HepG2 (cell line): ENCODE results near the gene SLC45A1. TPM values are rescaled to one million over a fixed set of nuclear protein-coding genes. Genes with fewer than 3 reads are reported as not detected.

Source experiments
- ATAC-seq: fragments of 200-7000 bp; cut with Tn5 transposase; 3 replicates; pipeline ENCODE4 v1.9.1; 2020; ENCODE audit warnings: mild to moderate bottlenecking, moderate library complexity
- BruUV-seq: library from RNA; stranded (reverse); fragments of 400-500 nt; replicated peaks from 2 replicates; lab custom pipeline; 2021; lab: Mats Ljungman, UMichigan
- CTCF ChIA-PET: fragments of 300-600 bp; formaldehyde crosslinking; extraction: SDS; loops from one replicate; lab custom pipeline; 2021; ENCODE audit warnings: low total read pairs, inconsistent platforms, low intra/inter-chr PET ratio; lab: Yijun Ruan, JAX
- POLR2A ChIA-PET: fragments of 350-600 bp; sonication (Branson Sonifier 250); formaldehyde crosslinking; loops from one replicate; lab custom pipeline; 2020; ENCODE audit warnings: antibody characterized with exemption, inconsistent platforms; lab: Yijun Ruan, JAX
- DNase-seq: peaks from one replicate; pipeline ENCODE4 v3.0.0-alpha.2; 2015; ENCODE audit warnings: low spot score
- FAIRE-seq: peaks from 3 replicates; lab custom pipeline; 2011; peaks lifted over from hg19 to GRCh38; lab: Jason Lieb, UNC
- H2AFZ ChIP-seq: one replicate; pipeline ENCODE4 v1.6.1; 2011; ENCODE audit warnings: low read length, inconsistent platforms
- H3K27ac ChIP-seq: fragments of 300-600 bp; 3 replicates; pipeline ENCODE4 v1.8.0; 2011; ENCODE audit warnings: mixed run types, mild to moderate bottlenecking, mixed read lengths, low read length, inconsistent platforms; ENCODE audit not compliant: insufficient read depth; ENCODE audit errors: extremely low read length
- H3K27me3 ChIP-seq, 2 experiments: fragments of 200-600 bp in 1 of 2; 2 replicates in 1 of 2; 3 replicates in 1 of 2; pipeline versions ENCODE4 v1.6.0 to v1.8.0; 2011; ENCODE audit warnings: low read length in 2 of 2, mild to moderate bottlenecking in 2 of 2, moderate library complexity in 2 of 2, inconsistent platforms in 1 of 2; ENCODE audit not compliant: insufficient read depth in 2 of 2, control insufficient read depth in 1 of 2
- H3K36me3 ChIP-seq, 2 experiments: fragments of 200-600 bp in 1 of 2; replicated peaks in 1 of 2; 2 replicates in 1 of 2; 3 replicates in 1 of 2; pipeline versions ENCODE4 v1.5.1 to v1.8.0; 2011; ENCODE audit warnings: low read length in 2 of 2, inconsistent platforms in 1 of 2; ENCODE audit not compliant: insufficient read depth in 2 of 2, control insufficient read depth in 1 of 2
- H3K4me1 ChIP-seq: 2 replicates; pipeline ENCODE4 v1.5.1; 2012; ENCODE audit warnings: low read length, inconsistent platforms; ENCODE audit not compliant: insufficient read depth
- H3K4me2 ChIP-seq: 2 replicates; pipeline ENCODE4 v1.6.0; 2011; ENCODE audit warnings: low read depth, low read length, inconsistent platforms
- H3K4me3 ChIP-seq, 3 experiments: fragments of 200-600 bp in 1 of 3; sonication (generic), shearing (Covaris generic) in 1 of 3; replicated peaks in 1 of 3; 2 replicates each; pipeline ENCODE4 v1.5.1; 2011 to 2016; ENCODE audit warnings: low read length in 3 of 3, inconsistent platforms in 2 of 3, low read depth in 2 of 3, mild to moderate bottlenecking in 2 of 3, control low read depth in 1 of 3, mixed read lengths in 1 of 3; ENCODE audit not compliant: insufficient read depth in 1 of 3
- H3K79me2 ChIP-seq: one replicate; pipeline ENCODE4 v1.6.1; 2011; ENCODE audit warnings: low read length, inconsistent platforms; ENCODE audit not compliant: insufficient read depth
- H3K9ac ChIP-seq: 2 replicates; pipeline ENCODE4 v1.6.0; 2011; ENCODE audit warnings: mild to moderate bottlenecking, low read depth, low read length, inconsistent platforms; ENCODE audit not compliant: insufficient read depth
- H3K9me3 ChIP-seq: 2 replicates; pipeline ENCODE4 v1.5.1; 2012; ENCODE audit warnings: mild to moderate bottlenecking, low read length
- H4K20me1 ChIP-seq: 2 replicates; pipeline ENCODE4 v1.6.0; 2011; ENCODE audit warnings: inconsistent platforms, mild to moderate bottlenecking, low read length, moderate library complexity; ENCODE audit not compliant: insufficient read depth
- CCDC6 ChIP-seq: sonication (generic); formaldehyde crosslinking; IDR thresholded peaks from 2 replicates; pipeline ENCODE4 v1.8.1; 2022; ENCODE audit warnings: mild to moderate bottlenecking, missing genetic modification reagents, moderate library complexity
- HMG20B ChIP-seq: conservative IDR thresholded peaks from 2 replicates; pipeline ENCODE4 v1.6.1; 2016; ENCODE audit warnings: missing genetic modification reagents, missing compliant biosample characterization
- HNRNPUL1 ChIP-seq: fragments of 200-400 bp; formaldehyde crosslinking; IDR thresholded peaks from 2 replicates; pipeline ENCODE4 v1.6.1; 2017; ENCODE audit warnings: low read depth, mild to moderate bottlenecking, low read length, moderate library complexity
- SMYD3 ChIP-seq: sonication (generic); formaldehyde crosslinking; IDR thresholded peaks from 2 replicates; pipeline ENCODE4 v1.8.1; 2023; ENCODE audit warnings: mild to moderate bottlenecking, missing genetic modification reagents
- TFE3 ChIP-seq: IDR thresholded peaks from 2 replicates; pipeline ENCODE4 v1.6.1; 2016
- TRAFD1 ChIP-seq: sonication (generic); formaldehyde crosslinking; IDR thresholded peaks from 2 replicates; pipeline ENCODE4 v1.5.1; 2020; ENCODE audit warnings: missing genetic modification reagents, mild to moderate bottlenecking, borderline replicate concordance
- UBTF ChIP-seq: sonication (generic); formaldehyde crosslinking; IDR thresholded peaks from 2 replicates; pipeline ENCODE4 v1.4.0; 2020; ENCODE audit warnings: mild to moderate bottlenecking, missing genetic modification reagents
- ZNF235 ChIP-seq: sonication (generic); formaldehyde crosslinking; IDR thresholded peaks from 2 replicates; pipeline ENCODE4 v1.8.1; 2023; ENCODE audit warnings: mild to moderate bottlenecking, missing genetic modification reagents, borderline replicate concordance
- ZNF362 ChIP-seq: sonication (generic); formaldehyde crosslinking; IDR thresholded peaks from 2 replicates; pipeline ENCODE4 v1.4.0; 2020; ENCODE audit warnings: missing genetic modification reagents, mild to moderate bottlenecking, borderline replicate concordance
- ZNF441 ChIP-seq: sonication (generic); formaldehyde crosslinking; IDR thresholded peaks from 2 replicates; pipeline ENCODE4 v1.7.0; 2021; ENCODE audit warnings: missing genetic modification reagents, borderline replicate concordance
- WGBS: methylation state at CpG from one replicate; pipeline ENCODE4 v1.1.6; 2017; ENCODE audit warnings: low lambda C conversion rate; 5-methylcytosine and 5-hydroxymethylcytosine counted together
- in situ Hi-C: cut with HindIII; loops from 2 replicates; pipeline ENCODE4 v1.10.0; 2017; ENCODE audit warnings: low pct_unique_long_range_greater_than_20kb; ENCODE audit not compliant: extremely low pct_ligation_motif_present
- intact Hi-C: fragments of 100-400 bp; cut with micrococcal nuclease; formaldehyde crosslinking; loops from one replicate; pipeline ENCODE4 v1.10.0; 2022; ENCODE audit not compliant: unreplicated experiment
- polyA plus RNA-seq, 8 experiments: library from polyadenylated mRNA; depleted of rRNA in 3 of 8; stranded (reverse) in 7 of 8; unstranded in 1 of 8; fragments of >200 nt; fragmentation: Illumina TruSeq in 4 of 8; extraction: Trizol in 4 of 8; gene quantifications; 2 replicates each; pipeline versions ENCODE4 v1.2.1 to v1.2.3, GENCODE V29; 2011 to 2016; ENCODE audit warnings: low read depth in 4 of 8, missing spikeins in 1 of 8, mixed read lengths in 1 of 8; ENCODE audit not compliant: insufficient read depth in 1 of 8
- total RNA-seq, 5 experiments: library from RNA; depleted of rRNA; stranded (reverse); fragments of >200 nt; fragmentation: Illumina TruSeq; extraction: Trizol; gene quantifications; 2 replicates each; pipeline ENCODE4 v1.2.3, GENCODE V29; 2016; ENCODE audit warnings: low read depth in 1 of 5

Gene SLC45A1
- total and polyA plus RNA-seq, 2 of the 13 experiments (the other 11 are each of a cell fraction or from before 2014, with no cell fraction given), result not detected

- Histone ChIP-seq H3K27me3 (no peaks in the 10 kb centered on the region), H3K79me2 (no peaks in the 10 kb centered on the region), H3K9me3 (no peaks in the 10 kb centered on the region), H3K9ac (no peak overlapping the region), H3K4me2 (no peak overlapping the region), H3K4me3 (no peak overlapping the region), H4K20me1 (no peaks in the 10 kb centered on the region), H3K27ac (no peak overlapping the region), H2AFZ (no peak overlapping the region), H3K36me3 (no peaks in the 10 kb centered on the region), H3K4me1 (peaks cover 36% of the 10 kb centered on the region)
- ChIA-PET POLR2A (interaction anchor here (1.5 to 1.7 kb wide), 4 partner anchors 10 to 103 kb away, joined by 3 to 5 read pairs (median 4); no protein-coding TSS in a partner anchor), CTCF (no interaction called here)
- no peak for TF ChIP-seq ZNF362 (CRISPR knock-in tag)
- TF ChIP-seq ZNF235 (CRISPR knock-in tag), result no peak
- no peak for TF ChIP-seq CCDC6 (CRISPR knock-in tag)
- TF ChIP-seq TFE3 (CRISPR knock-in tag), result no peak
- no peak for TF ChIP-seq ZNF441 (CRISPR knock-in tag)
- TF ChIP-seq UBTF (CRISPR knock-in tag), result no peak
- no peak for TF ChIP-seq HNRNPUL1
- no peak for TF ChIP-seq SMYD3
- TF ChIP-seq TRAFD1, result no peak
- no peak for TF ChIP-seq HMG20B (CRISPR knock-in tag)
- FAIRE-seq (no peak), ATAC-seq (no peak), DNase-seq (no peak)
- no TSS peak for BruUV-seq
- in situ Hi-C loops (no loop called here), intact Hi-C loops (no loop called here)
- 66% methylated on average over 4 of the region's 4 CpGs for WGBS
Measured at GRCh38 chr1:8273036-8273435, 44.9 kb upstream of the SLC45A1 start.
